AG10803 (cell line): ENCODE data around the gene CPXM2.

Experiments
- DNase-seq: peaks from one replicate; pipeline ENCODE4 v3.0.0; 2010; ENCODE audit warnings: low read depth
- H3K4me3 ChIP-seq: 2 replicates; pipeline ENCODE4 v1.5.1; 2011; ENCODE audit warnings: mild to moderate bottlenecking, low read length, control low read depth
- CTCF ChIP-seq: conservative IDR thresholded peaks from 2 replicates; pipeline ENCODE4 v1.5.1; 2011; ENCODE audit warnings: mild to moderate bottlenecking, low read length, control low read depth, inconsistent platforms

CPXM2 gene

GRCh38 chr10:123886292-123886691 lies 5.3 kb downstream of the CPXM2 start:
- no peak for TF ChIP-seq CTCF
- DNase-seq, result no peak
- no peak overlapping the region for H3K4me3 ChIP-seq

DNA sequence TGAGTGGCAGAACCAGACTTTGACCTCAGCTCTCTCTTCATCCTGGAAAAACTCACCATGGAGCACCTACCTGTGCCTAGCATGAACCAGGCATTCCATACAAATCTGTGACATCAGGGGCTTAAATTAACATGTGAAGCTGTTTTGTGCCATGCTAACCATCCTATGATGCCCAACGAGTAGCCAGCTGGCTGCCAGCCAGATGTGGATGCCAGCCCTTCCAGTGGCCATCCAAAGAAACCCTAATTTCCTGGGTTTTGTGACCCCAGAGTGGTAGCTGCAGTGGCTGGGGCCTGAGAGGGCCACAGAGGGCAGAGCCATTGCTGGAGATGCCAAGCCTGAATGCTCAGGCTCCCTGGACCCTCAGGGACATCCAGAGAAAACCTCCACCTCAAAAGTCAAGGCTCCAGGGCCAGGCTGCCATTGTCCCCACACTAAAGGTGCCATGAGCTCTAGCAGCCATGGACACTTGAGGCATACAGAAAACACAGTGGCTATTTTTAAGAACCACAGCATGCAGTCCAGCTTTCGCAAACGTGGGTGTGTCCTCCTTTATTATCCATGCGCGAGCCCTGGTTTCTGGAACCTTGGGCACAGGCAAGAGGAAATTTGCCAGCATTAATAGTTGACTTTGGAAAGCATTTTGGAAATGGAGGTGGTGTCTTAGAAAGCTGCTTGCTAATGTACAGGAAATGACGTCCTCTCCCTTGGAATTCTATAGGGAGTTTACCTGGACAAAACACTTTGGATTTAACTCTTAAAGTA lies 6.0 kb downstream of the CPXM2 start:
- TF ChIP-seq CTCF, result no peak
- DNase-seq, result no peak
- H3K4me3 ChIP-seq, result no peak overlapping the region

DNA sequence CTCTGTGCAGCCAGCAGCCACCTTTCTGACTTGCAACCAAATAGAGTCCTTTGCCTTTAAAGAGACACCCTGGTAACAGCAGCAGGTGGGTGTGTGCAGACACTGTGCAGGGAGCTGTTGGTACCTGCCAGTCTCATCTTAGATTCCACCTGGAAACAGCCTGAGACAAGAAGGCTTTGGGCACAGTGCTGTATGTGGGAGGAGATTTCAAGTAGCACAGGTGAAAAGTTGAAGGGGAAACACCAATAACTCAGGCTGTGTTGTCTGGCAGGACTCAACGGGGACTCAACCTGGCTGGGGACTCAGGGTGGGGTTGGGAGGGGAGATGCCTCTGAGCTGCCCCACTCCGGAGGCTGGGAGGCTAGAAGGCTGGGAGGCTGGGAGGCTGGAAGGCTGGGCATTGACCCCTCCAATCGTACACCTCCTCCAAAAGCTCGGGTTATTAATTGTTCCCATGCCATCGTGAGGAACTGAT lies 6.7 kb downstream of the CPXM2 start:
- no peak overlapping the region for H3K4me3 ChIP-seq
- no peak for DNase-seq
- no peak for TF ChIP-seq CTCF

- DNase-seq, result no peak
- H3K4me3 ChIP-seq, result no peak overlapping the region
- no peak for TF ChIP-seq CTCF
Observed at GRCh38 chr10:123884351-123884906, 7.2 kb downstream of the CPXM2 start.

- peak; percentile 57 for DNase-seq
- H3K4me3 ChIP-seq, result no peak overlapping the region
- no peak for TF ChIP-seq CTCF
Observed at GRCh38 chr10:123883673-123884320, 7.8 kb downstream of the CPXM2 start.

GRCh38 chr10:123882681-123883445 lies 8.7 kb downstream of the CPXM2 start:
- DNase-seq, result no peak
- no peak for TF ChIP-seq CTCF

More at GRCh38 chr10:123882681-123883445, 8.7 kb downstream of the CPXM2 start:
- H3K4me3 ChIP-seq, result no peak overlapping the region
